CD14-positive monocyte (primary cell): Measurements from ENCODE around the gene FKBP4. TPM values are rescaled to one million over a fixed set of nuclear protein-coding genes. Genes with fewer than 3 reads are reported as not detected.

ENCODE experiments used
- DNase-seq, 3 donors: peaks; one replicate each; pipeline ENCODE4 v3.0.0-alpha.2; 2011 to 2022
- H2AFZ ChIP-seq: 2 replicates; pipeline ENCODE4 v1.6.0; 2012; ENCODE audit warnings: mild to moderate bottlenecking, low read depth, low read length, inconsistent platforms; ENCODE audit not compliant: insufficient read depth, poor library complexity, severe bottlenecking
- H3K27ac ChIP-seq, 2 donors: 1 replicate in 1 of 2; 2 replicates in 1 of 2; pipeline ENCODE4 v1.5.1; 2012 to 2013; ENCODE audit warnings: low read length in 2 of 2, control low read depth in 1 of 2, inconsistent platforms in 1 of 2, low read depth in 1 of 2, mild to moderate bottlenecking in 1 of 2
- H3K27me3 ChIP-seq, 2 donors: one replicate each; pipeline versions ENCODE4 v1.6.0 to v1.6.1; 2011 to 2013; ENCODE audit warnings: low read length in 2 of 2; ENCODE audit not compliant: control insufficient read depth in 2 of 2, insufficient read depth in 2 of 2
- H3K36me3 ChIP-seq, 2 donors: replicated peaks in 1 of 2; 1 replicate in 1 of 2; 2 replicates in 1 of 2; pipeline versions ENCODE4 v1.5.1 to v1.6.1; 2012 to 2013; ENCODE audit warnings: low read length in 2 of 2, control low read depth in 1 of 2, inconsistent platforms in 1 of 2, mild to moderate bottlenecking in 1 of 2; ENCODE audit not compliant: insufficient read depth in 2 of 2, control insufficient read depth in 1 of 2
- H3K4me1 ChIP-seq, 2 donors: 1 replicate in 1 of 2; 2 replicates in 1 of 2; pipeline versions ENCODE4 v1.5.1 to v1.6.1; 2012 to 2013; ENCODE audit warnings: low read length in 2 of 2, control low read depth in 1 of 2, inconsistent platforms in 1 of 2, mild to moderate bottlenecking in 1 of 2, moderate library complexity in 1 of 2; ENCODE audit not compliant: insufficient read depth in 2 of 2, control insufficient read depth in 1 of 2
- H3K4me2 ChIP-seq: replicated peaks from 2 replicates; pipeline ENCODE3; 2012; ENCODE audit warnings: low read length, moderate library complexity, mild to moderate bottlenecking; ENCODE audit not compliant: poor library complexity, severe bottlenecking; ENCODE audit errors: extremely low read depth
- H3K4me3 ChIP-seq, 3 experiments: fragments of 200-600 bp in 1 of 3; sonication (generic) in 1 of 3; replicated peaks in 1 of 3; 1 replicate in 2 of 3; 2 replicates in 1 of 3; pipeline ENCODE4 v1.5.1; 2011 to 2013; ENCODE audit warnings: low read length in 3 of 3, mild to moderate bottlenecking in 3 of 3, control low read depth in 2 of 3, low read depth in 2 of 3, inconsistent platforms in 1 of 3, moderate library complexity in 1 of 3
- H3K79me2 ChIP-seq: 2 replicates; pipeline ENCODE4 v1.6.0; 2012; ENCODE audit warnings: mild to moderate bottlenecking, control low read depth, inconsistent platforms, low read length, moderate library complexity; ENCODE audit not compliant: insufficient read depth
- H3K9ac ChIP-seq: 2 replicates; pipeline ENCODE4 v1.6.0; 2017; ENCODE audit warnings: low read length, mild to moderate bottlenecking; ENCODE audit not compliant: insufficient read depth, poor library complexity, severe bottlenecking
- H3K9me3 ChIP-seq, 2 donors: replicated peaks in 1 of 2; 1 replicate in 1 of 2; 2 replicates in 1 of 2; pipeline versions ENCODE4 v1.5.1 to v1.6.1; 2012 to 2013; ENCODE audit warnings: low read length in 2 of 2, control low read depth in 1 of 2; ENCODE audit not compliant: control insufficient read depth in 1 of 2, insufficient read depth in 1 of 2
- H4K20me1 ChIP-seq: 2 replicates; pipeline ENCODE4 v1.6.0; 2012; ENCODE audit warnings: mild to moderate bottlenecking, low read length, control low read depth, moderate library complexity; ENCODE audit not compliant: insufficient read depth
- H3K27ac Mint-ChIP-seq, 7 donors: one replicate each; pipeline ENCODE4 v1.8.0; 2020; ENCODE audit warnings: mild to moderate bottlenecking in 7 of 7, mixed read lengths in 7 of 7, moderate library complexity in 6 of 7, inconsistent platforms in 2 of 7
- H3K27me3 Mint-ChIP-seq, 3 donors: one replicate each; pipeline ENCODE4 v1.8.0; 2021 to 2022; ENCODE audit warnings: low read depth in 3 of 3, mild to moderate bottlenecking in 3 of 3, mixed read lengths in 3 of 3, moderate library complexity in 3 of 3, inconsistent platforms in 1 of 3
- H3K36me3 Mint-ChIP-seq, 2 donors: one replicate each; pipeline ENCODE4 v1.8.0; 2020; ENCODE audit warnings: mixed read lengths in 2 of 2, inconsistent platforms in 1 of 2, mild to moderate bottlenecking in 1 of 2
- H3K4me1 Mint-ChIP-seq: one replicate; pipeline ENCODE4 v1.8.0; 2020; ENCODE audit warnings: mild to moderate bottlenecking, mixed read lengths
- H3K4me3 Mint-ChIP-seq, 2 donors: one replicate each; pipeline ENCODE4 v1.8.0; 2020; ENCODE audit warnings: mild to moderate bottlenecking in 2 of 2, mixed read lengths in 2 of 2, moderate library complexity in 1 of 2
- H3K9me3 Mint-ChIP-seq, 7 donors: one replicate each; pipeline ENCODE4 v1.8.0; 2020 to 2022; ENCODE audit warnings: mixed read lengths in 7 of 7, mild to moderate bottlenecking in 6 of 7, moderate library complexity in 6 of 7, inconsistent platforms in 2 of 7
- CTCF ChIP-seq: fragments of 200-600 bp; IDR thresholded peaks from one replicate; pipeline ENCODE4 v1.8.0; 2022; ENCODE audit warnings: antibody characterized with exemption, mild to moderate bottlenecking
- WGBS: methylation state at CpG from one replicate; pipeline ENCODE4 v1.1.5; 2013; ENCODE audit warnings: missing lambda C conversion rate; ENCODE audit not compliant: insufficient coverage; 5-methylcytosine and 5-hydroxymethylcytosine counted together
- intact Hi-C, 2 donors: fragments of 100-400 bp; cut with micrococcal nuclease; formaldehyde crosslinking; loops; one replicate each; pipeline versions ENCODE4 v1.15.0 to v1.15.1; 2023
- polyA plus RNA-seq, 3 donors: library from polyadenylated mRNA; depleted of rRNA in 1 of 3; unstranded in 2 of 3; stranded (reverse) in 1 of 3; fragments of 300-500 nt in 2 of 3; fragments of >200 nt in 1 of 3; fragmentation: Illumina TruSeq in 2 of 3; gene quantifications; 1 replicate in 2 of 3; 2 replicates in 1 of 3; pipeline ENCODE4 v1.2.3, GENCODE V29; 2012 to 2021

Gene FKBP4
- polyA plus RNA-seq, 3 donors = 19.3 to 22.1 (median 20.1) TPM

DNA sequence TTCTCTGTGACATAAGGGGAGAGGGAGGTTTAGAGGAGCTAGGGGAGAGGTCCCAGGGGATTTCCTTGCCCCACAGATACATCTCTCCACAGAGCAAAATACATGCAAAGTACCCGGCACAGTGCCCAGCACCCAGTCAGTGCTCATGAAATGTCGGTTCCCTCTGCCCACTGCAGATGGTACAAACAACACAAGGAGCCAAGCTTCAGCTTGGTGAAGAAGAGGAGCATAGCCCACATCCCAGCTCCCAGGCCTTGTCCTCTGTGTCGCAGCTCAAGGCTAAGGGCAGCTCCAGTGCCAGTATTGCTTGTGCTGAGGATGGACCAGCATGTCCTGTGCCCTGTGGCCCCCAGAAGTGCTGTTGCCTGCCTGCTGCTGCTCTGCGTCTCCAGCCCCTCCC, 35.0 kb upstream of the FKBP4 start:
- no peak for TF ChIP-seq CTCF
- Histone ChIP-seq H3K36me3 (no peaks in the 10 kb centered on the region), H3K4me3 (no peak overlapping the region), H4K20me1 (no peaks in the 10 kb centered on the region), H2AFZ (no peak overlapping the region), H3K4me1 (no peaks in the 10 kb centered on the region), H3K79me2 (no peaks in the 10 kb centered on the region), H3K27ac (no peak overlapping the region), H3K9ac (no peak overlapping the region), H3K27me3 (no peaks in the 10 kb centered on the region), H3K9me3 (no peaks in the 10 kb centered on the region), H3K4me2 (no peak overlapping the region)
- H3K36me3 Mint-ChIP-seq = no peaks in the 10 kb centered on the region
- H3K27ac Mint-ChIP-seq = no peak overlapping the region
- intact Hi-C loops = no loop called here
- no peaks in the 10 kb centered on the region for H3K4me1 Mint-ChIP-seq
- H3K9me3 Mint-ChIP-seq = peaks cover 0 to 2% (median 0%) of the 10 kb centered on the region in 7 donors
- peaks cover 0 to 14% (median 0%) of the 10 kb centered on the region in 3 donors for H3K27me3 Mint-ChIP-seq
- H3K4me3 Mint-ChIP-seq = no peak overlapping the region
- WGBS = 95% methylated on average over 4 of the region's 4 CpGs
- no peak for DNase-seq

DNA sequence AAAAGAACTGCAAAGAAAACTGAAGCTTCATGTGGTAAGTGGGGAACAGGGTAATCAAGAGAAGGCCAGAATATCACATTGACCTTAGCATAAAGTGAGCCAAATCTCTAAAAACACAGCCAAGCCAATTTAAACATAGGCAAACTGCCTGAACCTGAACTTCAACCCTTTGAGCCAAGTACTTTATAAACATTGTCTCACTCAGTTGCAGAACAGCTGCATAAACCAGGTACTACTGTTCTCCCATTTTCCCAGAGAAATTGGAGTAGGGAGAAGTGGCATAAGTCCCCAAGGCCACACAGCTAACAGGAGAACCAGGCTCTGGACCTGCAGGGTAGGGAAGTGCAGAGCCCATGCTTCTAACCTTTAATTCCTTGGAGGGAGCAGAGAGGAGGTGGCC, 30.4 kb upstream of the FKBP4 start:
- H4K20me1 ChIP-seq = no peaks in the 10 kb centered on the region
- H3K36me3 ChIP-seq = no peaks in the 10 kb centered on the region
- H3K27ac ChIP-seq = no peak overlapping the region
- no peak for TF ChIP-seq CTCF
- no peaks in the 10 kb centered on the region for H3K27me3 ChIP-seq
- no peak overlapping the region for H2AFZ ChIP-seq
- no peaks in the 10 kb centered on the region for H3K4me1 ChIP-seq
- H3K4me3 ChIP-seq = no peak overlapping the region
- H3K27me3 Mint-ChIP-seq = peaks cover 0 to 4% (median 0%) of the 10 kb centered on the region in 3 donors
- H3K9ac ChIP-seq = no peak overlapping the region
- H3K27ac Mint-ChIP-seq = no peak overlapping the region
- H3K4me2 ChIP-seq = no peak overlapping the region
- H3K79me2 ChIP-seq = no peaks in the 10 kb centered on the region
- no peaks in the 10 kb centered on the region for H3K36me3 Mint-ChIP-seq
- intact Hi-C loops = no loop called here
- no peaks in the 10 kb centered on the region for H3K4me1 Mint-ChIP-seq
- no peaks in the 10 kb centered on the region for H3K9me3 ChIP-seq
- no peak for DNase-seq
- H3K9me3 Mint-ChIP-seq = no peaks in the 10 kb centered on the region
- H3K4me3 Mint-ChIP-seq = no peak overlapping the region
